Measurements from ENCODE around the gene BNC2. TPM values are rescaled to one million over a fixed set of nuclear protein-coding genes. Genes with fewer than 3 reads are reported as not detected.

BNC2 gene
- total RNA-seq, 1 experiment from 2014 or later: 43.6 TPM

DNA sequence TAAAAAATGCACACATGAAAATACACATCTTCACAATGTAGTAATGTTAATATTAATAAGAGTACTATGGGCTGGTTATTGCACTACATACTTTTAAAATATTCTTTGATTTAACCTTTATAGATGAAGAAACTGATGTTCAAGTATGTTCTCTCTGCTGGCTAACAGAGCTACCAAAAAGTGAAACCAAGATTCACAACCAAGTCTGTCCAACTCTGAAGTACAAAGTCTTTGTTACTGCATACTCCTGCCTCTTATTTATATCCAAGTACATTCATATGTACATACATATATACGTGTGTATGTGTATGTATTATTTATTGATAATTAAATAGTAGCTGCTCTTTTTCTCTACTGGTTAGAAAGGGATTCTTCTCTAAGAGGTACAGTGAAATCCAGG lies 325.6 kb downstream of the BNC2 start:
- Histone ChIP-seq H3K79me2 (ENCODE audit: insufficient read depth, low read length) (no peaks in the 10 kb centered on the region), H2AFZ (ENCODE audit: low read length) (no peak overlapping the region), H3K4me1 (ENCODE audit: insufficient read depth, low read length) (peaks cover 6% of the 10 kb centered on the region), H3K79me1 (ENCODE audit: insufficient read depth, low read depth, low read length, poor library complexity, severe bottlenecking) (no peaks in the 10 kb centered on the region), H2BK15ac (ENCODE audit: low read depth, low read length) (no peak overlapping the region), H2BK5ac (ENCODE audit: insufficient read length, low read length) (no peak overlapping the region), H3K4ac (ENCODE audit: low read depth, low read length) (no peak overlapping the region), H3K56ac (ENCODE audit: insufficient read length, low read depth, low read length) (no peak overlapping the region), H3K4me2 (ENCODE audit: insufficient read depth, insufficient read length, low read length) (no peak overlapping the region), H3K27ac (ENCODE audit: insufficient read length, low read depth, low read length) (no peak overlapping the region), H3K9me3 (ENCODE audit: control insufficient read depth, low read depth, low read length) (no peaks in the 10 kb centered on the region), H2BK120ac (ENCODE audit: low read depth, low read length, poor library complexity, severe bottlenecking) (no peak overlapping the region), H3K23ac (ENCODE audit: insufficient read length, low read depth, low read length) (no peak overlapping the region), H3T11ph (ENCODE audit: low read length) (no peak overlapping the region), H2BK20ac (ENCODE audit: low read depth, low read length, poor library complexity, severe bottlenecking) (no peak overlapping the region), H4K20me1 (ENCODE audit: control insufficient read depth, insufficient read depth, insufficient read length) (no peaks in the 10 kb centered on the region), H3K18ac (ENCODE audit: insufficient read length, low read depth, low read length) (no peak overlapping the region), H4K8ac (replicated peaks; ENCODE audit: insufficient read length, low read depth, low read length) (no peak overlapping the region), H3K9ac (ENCODE audit: extremely low read depth, insufficient read length, low read length) (no peak overlapping the region), H2BK12ac (ENCODE audit: insufficient read length, low read depth, low read length) (no peak overlapping the region), H4K5ac (ENCODE audit: insufficient read length, low read depth, low read length) (no peak overlapping the region), H3K27me3 (ENCODE audit: insufficient read depth, low read length) (no peaks in the 10 kb centered on the region), H2AK5ac (ENCODE audit: insufficient read length, low read length) (no peak overlapping the region), H4K91ac (ENCODE audit: insufficient read length, low read depth, low read length) (no peak overlapping the region), H3K14ac (ENCODE audit: insufficient read depth, low read length) (no peak overlapping the region), H3K23me2 (ENCODE audit: insufficient read length, low read depth, low read length, poor library complexity, severe bottlenecking) (no peaks in the 10 kb centered on the region)
- no peak overlapping the region for H3K27ac Mint-ChIP-seq
- WGBS (ENCODE audit: extremely low coverage, insufficient read length, low lambda C conversion rate): no CpG with 5 or more reads among the region's 1 CpG
- H3K4me1 Mint-ChIP-seq: peaks cover 24 to 26% of the 10 kb centered on the region in 2 experiments
- peaks cover 0 to 11% (median 0%) of the 10 kb centered on the region in 3 experiments; a peak in 2 of 7 replicates for H3K36me3 Mint-ChIP-seq (ENCODE audit: insufficient read depth in 1 of 3, low read depth in 3 of 3)
- H3K4me3 Mint-ChIP-seq: no peak overlapping the region
- H3K27me3 Mint-ChIP-seq (ENCODE audit: low read depth): no peaks in the 10 kb centered on the region
- H3K9me3 Mint-ChIP-seq: no peaks in the 10 kb centered on the region
- no peak for DNase-seq
- TF ChIP-seq, protein P1, sequence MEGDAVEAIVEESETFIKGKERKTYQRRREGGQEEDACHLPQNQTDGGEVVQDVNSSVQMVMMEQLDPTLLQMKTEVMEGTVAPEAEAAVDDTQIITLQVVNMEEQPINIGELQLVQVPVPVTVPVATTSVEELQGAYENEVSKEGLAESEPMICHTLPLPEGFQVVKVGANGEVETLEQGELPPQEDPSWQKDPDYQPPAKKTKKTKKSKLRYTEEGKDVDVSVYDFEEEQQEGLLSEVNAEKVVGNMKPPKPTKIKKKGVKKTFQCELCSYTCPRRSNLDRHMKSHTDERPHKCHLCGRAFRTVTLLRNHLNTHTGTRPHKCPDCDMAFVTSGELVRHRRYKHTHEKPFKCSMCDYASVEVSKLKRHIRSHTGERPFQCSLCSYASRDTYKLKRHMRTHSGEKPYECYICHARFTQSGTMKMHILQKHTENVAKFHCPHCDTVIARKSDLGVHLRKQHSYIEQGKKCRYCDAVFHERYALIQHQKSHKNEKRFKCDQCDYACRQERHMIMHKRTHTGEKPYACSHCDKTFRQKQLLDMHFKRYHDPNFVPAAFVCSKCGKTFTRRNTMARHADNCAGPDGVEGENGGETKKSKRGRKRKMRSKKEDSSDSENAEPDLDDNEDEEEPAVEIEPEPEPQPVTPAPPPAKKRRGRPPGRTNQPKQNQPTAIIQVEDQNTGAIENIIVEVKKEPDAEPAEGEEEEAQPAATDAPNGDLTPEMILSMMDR (conservative IDR thresholded peaks at IDR 0.05): no peak

Measured in H9 (cell line).